ENCODE measurements around the gene MEIS1.

DNA sequence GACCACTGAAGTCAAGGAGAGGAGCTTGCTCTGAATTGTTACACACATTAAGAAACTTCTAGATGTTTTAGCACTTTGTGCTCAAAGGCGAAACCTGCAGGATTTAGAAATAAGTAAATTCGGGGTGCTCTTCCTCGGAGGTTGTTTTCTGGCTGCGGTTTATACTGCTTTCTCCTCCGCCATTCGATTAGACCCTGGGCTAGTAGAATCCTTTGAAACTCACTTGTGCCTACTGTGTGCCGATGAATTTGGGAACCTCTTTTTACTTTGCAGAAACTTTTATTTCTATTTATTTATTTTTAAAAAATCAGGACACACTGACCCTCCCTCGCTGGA, 3.5 kb downstream of the MEIS1 start:
- TF ChIP-seq, protein P1, sequence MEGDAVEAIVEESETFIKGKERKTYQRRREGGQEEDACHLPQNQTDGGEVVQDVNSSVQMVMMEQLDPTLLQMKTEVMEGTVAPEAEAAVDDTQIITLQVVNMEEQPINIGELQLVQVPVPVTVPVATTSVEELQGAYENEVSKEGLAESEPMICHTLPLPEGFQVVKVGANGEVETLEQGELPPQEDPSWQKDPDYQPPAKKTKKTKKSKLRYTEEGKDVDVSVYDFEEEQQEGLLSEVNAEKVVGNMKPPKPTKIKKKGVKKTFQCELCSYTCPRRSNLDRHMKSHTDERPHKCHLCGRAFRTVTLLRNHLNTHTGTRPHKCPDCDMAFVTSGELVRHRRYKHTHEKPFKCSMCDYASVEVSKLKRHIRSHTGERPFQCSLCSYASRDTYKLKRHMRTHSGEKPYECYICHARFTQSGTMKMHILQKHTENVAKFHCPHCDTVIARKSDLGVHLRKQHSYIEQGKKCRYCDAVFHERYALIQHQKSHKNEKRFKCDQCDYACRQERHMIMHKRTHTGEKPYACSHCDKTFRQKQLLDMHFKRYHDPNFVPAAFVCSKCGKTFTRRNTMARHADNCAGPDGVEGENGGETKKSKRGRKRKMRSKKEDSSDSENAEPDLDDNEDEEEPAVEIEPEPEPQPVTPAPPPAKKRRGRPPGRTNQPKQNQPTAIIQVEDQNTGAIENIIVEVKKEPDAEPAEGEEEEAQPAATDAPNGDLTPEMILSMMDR (conservative IDR thresholded peaks at IDR 0.05 in 1 of 2, IDR thresholded peaks at IDR 0.05 in 1 of 2; ENCODE audit: low read depth in 1 of 2, low read length in 2 of 2) = no peak
- TF ChIP-seq EZH2 (IDR thresholded peaks at IDR 0.05; ENCODE audit: low read length, missing control alignments) = no peak
